HG03520 (cell line): ENCODE results near the gene LRRC61.
"Not testable (repeated sequence)": the region's sequence is repeated elsewhere in the genome, so short reads cannot be mapped to it uniquely, and the experiment has no call there.

ENCODE experiments used
- ATAC-seq: cut with Tn5 transposase; IDR thresholded peaks from one replicate; pipeline ENCODE4 v1.9.1; 2021; ENCODE audit warnings: mild to moderate bottlenecking, moderate library complexity; ENCODE audit not compliant: unreplicated experiment

Gene LRRC61

GRCh38 chr7:150307129-150307528, 16.0 kb upstream of the LRRC61 start:
- no peak for ATAC-seq

DNA sequence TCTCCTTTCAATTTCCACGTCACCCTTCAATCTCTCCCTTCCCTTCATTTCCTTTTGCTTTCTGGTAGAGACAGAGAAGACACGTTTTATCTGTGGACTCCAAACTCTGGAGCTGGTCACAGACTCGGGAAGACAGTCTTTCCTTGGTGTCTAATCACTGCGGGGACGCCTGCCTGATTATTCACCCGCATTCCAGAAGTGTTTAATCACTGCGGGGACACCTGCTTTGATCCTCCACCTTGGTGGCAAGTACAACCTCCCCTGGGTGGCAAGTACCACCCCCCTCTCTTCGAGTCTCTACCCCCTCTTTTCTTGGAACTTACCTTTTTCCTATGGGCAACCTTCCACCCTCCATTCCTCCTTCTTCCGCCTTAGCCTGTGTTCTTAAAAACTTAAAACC, 15.3 kb upstream of the LRRC61 start:
- ATAC-seq = no peak

- ATAC-seq = no peak
These were observed 14.6 kb upstream of the LRRC61 start for GRCh38 chr7:150308575-150308974.

DNA sequence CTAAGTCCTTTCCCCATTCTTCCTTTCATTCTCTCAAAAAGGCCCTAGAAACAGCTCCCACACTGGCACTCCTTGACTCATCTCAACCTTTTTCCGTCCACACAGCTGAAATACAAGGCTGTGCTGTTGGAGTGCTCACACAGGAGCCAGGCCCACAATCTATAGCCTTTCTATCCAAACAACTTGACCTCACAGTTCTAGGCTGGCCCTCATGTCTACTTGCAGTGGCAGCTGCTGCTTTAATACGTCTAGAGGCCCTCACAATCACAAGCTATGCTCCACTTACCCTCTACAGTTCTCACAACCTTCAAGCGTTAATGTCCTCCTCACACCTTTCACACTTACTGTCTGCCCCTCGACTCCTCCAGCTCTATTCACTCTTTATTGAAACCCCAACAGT, 12.0 kb upstream of the LRRC61 start:
- no peak for ATAC-seq

- ATAC-seq = no peak
These were observed 11.4 kb upstream of the LRRC61 start for GRCh38 chr7:150311711-150312110.

DNA sequence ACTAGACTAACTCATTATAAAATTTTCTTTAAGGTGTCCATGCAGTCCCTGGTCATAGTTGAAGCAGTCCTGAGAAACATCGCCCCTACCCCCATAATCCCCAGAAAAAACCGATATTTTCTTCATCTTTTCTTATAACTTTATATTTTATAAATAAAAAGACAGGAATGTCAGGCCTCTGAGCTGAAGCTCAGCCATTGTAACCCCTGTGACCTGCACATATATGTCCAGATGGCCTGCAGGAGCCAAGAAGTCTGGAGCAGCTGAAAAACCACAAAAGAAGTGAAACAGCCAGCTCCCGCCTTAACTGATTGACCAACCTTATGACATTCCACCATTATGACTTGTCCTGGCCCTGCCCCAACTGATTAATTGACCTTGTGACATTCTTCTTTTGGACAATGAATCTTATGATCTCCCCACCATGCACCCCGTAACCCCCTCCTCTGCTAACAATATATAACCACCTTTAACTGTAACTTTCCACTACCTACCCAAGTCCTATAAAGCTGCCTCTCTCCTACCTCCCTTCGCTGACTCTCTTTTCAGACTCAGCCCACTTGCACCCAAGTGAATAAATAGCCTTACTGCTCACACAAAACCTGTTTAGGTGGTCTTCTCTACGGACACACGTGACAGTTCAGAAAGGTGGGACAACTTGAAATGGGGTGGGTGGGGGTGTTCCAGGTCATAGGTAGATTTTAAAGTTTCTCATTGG, 10.3 kb upstream of the LRRC61 start:
- ATAC-seq = not testable (repeated sequence)

GRCh38 chr7:150313367-150313809, 9.8 kb upstream of the LRRC61 start:
- ATAC-seq = no peak

- no peak for ATAC-seq
These were observed 9.3 kb upstream of the LRRC61 start for GRCh38 chr7:150313870-150314269.

- no peak for ATAC-seq
These were observed 8.4 kb upstream of the LRRC61 start for GRCh38 chr7:150314639-150315239.

DNA sequence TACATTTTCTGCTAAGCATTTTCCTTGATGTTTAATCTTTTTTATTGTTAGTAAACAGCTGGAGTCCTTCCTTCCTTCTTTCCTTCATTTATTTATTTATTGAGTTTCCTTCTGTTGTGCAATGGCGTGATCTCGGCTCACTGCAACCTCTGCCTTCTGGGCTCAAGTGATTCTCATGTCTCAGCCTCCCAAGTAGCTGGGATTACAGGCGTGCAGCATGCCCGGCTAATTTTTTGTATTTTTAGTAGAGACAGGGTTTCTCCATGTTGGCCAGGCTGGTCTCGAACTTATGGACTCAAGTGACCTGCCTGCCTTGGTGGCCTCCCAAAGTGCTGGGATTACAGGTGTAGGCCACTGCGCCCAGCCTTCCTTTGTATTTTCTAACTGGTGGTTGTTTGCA, 6.2 kb upstream of the LRRC61 start:
- ATAC-seq = not testable (repeated sequence)

- ATAC-seq = no peak
These were observed 5.3 kb upstream of the LRRC61 start for GRCh38 chr7:150317748-150318444.

DNA sequence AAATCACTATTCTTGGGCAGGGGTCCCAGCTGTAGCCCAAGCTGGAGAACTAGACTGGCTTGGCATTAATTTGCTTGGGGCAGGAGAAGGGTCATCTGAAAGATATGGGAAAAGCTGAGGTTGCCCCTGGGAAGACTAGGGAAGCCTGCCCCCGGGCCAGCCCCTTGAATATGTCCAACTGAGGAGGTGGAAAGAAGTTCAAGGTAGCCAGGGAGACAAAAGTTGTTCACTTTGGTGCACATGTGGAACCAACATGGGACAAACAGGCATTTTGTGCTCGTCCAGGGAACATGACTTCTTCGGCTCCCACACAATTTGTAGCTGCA, 1.4 kb upstream of the LRRC61 start:
- ATAC-seq = no peak

GRCh38 chr7:150322114-150322832, 882 bp upstream of the LRRC61 start:
- no peak for ATAC-seq

DNA sequence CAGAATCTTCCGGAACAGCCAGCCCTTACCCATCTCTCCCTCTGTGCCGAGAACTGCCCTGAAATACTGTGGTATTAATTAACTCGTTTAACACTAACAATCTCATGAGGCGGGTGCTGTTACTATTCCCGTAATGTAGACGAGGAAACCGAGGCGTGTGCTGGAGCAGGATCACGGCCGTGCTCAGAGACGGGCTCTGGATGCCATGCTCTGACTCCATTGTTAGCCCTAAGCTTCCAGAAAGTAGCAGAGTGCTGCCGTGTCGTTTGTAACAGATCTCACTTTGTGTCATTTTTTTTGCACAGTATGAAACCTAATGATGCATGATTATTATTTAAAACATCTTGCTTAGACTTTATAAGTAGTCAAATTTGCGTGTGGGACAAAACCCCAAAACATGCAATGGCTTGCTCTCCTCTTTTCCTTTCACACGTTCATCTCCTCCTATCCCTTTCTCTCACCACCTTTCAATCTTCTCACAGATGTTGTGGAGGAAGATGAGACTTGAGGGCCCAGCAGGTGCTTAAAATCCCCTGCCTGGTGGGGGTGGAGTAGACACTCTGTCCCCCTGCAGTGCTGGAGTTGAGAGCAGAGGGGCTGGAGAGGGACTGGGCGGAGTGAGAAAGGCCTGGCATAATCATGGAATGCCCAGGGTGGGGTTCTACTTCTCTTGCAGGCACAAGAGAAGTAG, 672 bp downstream of the LRRC61 start:
- peak; percentile 23 for ATAC-seq

- ATAC-seq = no peak
These were observed 1.3 kb downstream of the LRRC61 start for GRCh38 chr7:150324373-150324961.

GRCh38 chr7:150325110-150325611, 2.0 kb downstream of the LRRC61 start:
- no peak for ATAC-seq

GRCh38 chr7:150325901-150326300, 2.7 kb downstream of the LRRC61 start:
- ATAC-seq = no peak

- no peak for ATAC-seq
These were observed 3.6 kb downstream of the LRRC61 start for GRCh38 chr7:150326657-150327268.

GRCh38 chr7:150327308-150327707, 4.2 kb downstream of the LRRC61 start:
- no peak for ATAC-seq
